Endothelial cell (in vitro differentiated cells): ENCODE data around the gene CMKLR1. TPM values are rescaled to one million over a fixed set of nuclear protein-coding genes. Genes with fewer than 3 reads are reported as not detected.

Experiments used
- DNase-seq: peaks from one replicate; pipeline ENCODE4 v3.0.0; 2021; ENCODE audit warnings: low spot score
- H3K27ac Mint-ChIP-seq: one replicate; pipeline ENCODE4 v1.8.0; 2021; ENCODE audit warnings: mixed read lengths, inconsistent platforms; ENCODE audit not compliant: unreplicated experiment
- H3K27me3 Mint-ChIP-seq: one replicate; pipeline ENCODE4 v1.8.0; 2021; ENCODE audit warnings: mild to moderate bottlenecking, moderate library complexity, mixed read lengths, inconsistent platforms; ENCODE audit not compliant: unreplicated experiment
- H3K36me3 Mint-ChIP-seq: one replicate; pipeline ENCODE4 v1.8.0; 2021; ENCODE audit warnings: mild to moderate bottlenecking, low read depth, mixed read lengths, inconsistent platforms; ENCODE audit not compliant: unreplicated experiment
- H3K4me1 Mint-ChIP-seq: one replicate; pipeline ENCODE4 v1.8.0; 2021; ENCODE audit warnings: mild to moderate bottlenecking, mixed read lengths, inconsistent platforms; ENCODE audit not compliant: unreplicated experiment
- H3K4me3 Mint-ChIP-seq: one replicate; pipeline ENCODE4 v1.8.0; 2021; ENCODE audit warnings: mild to moderate bottlenecking, mixed read lengths, inconsistent platforms; ENCODE audit not compliant: unreplicated experiment
- H3K9me3 Mint-ChIP-seq: one replicate; pipeline ENCODE4 v1.8.0; 2021; ENCODE audit warnings: mixed read lengths, inconsistent platforms; ENCODE audit not compliant: unreplicated experiment
- CTCF ChIP-seq: fragments of 200-600 bp; sonication (generic); IDR thresholded peaks from one replicate; pipeline ENCODE4 v1.5.0; 2021; ENCODE audit warnings: antibody characterized with exemption; ENCODE audit not compliant: unreplicated experiment
- long read RNA-seq: library from polyadenylated mRNA; unstranded; transcript quantifications from one replicate; pipeline ENCODE4 v2.0.0, GENCODE V29; 2020; ENCODE audit not compliant: unreplicated experiment
- total RNA-seq: library from RNA; stranded (reverse); fragmentation: NEBNext Ultra II Directional; extraction: Animal tissue kit (Norgen Biotek cat#: 25700); gene quantifications from one replicate; pipeline ENCODE4 v1.2.1, GENCODE V29; 2021; ENCODE audit not compliant: unreplicated experiment

The CMKLR1 gene
- 0.51 TPM for total RNA-seq
- long read RNA-seq, result 0 reads

GRCh38 chr12:108338915-108339657, at the start of gene CMKLR1:
TSS of gene CMKLR1 (minus strand) at chr12:108339311. CDS start at chr12:108293591, 45,720 bp downstream.
- H3K36me3 Mint-ChIP-seq, result no peaks in the 10 kb centered on the region
- DNase-seq, result no peak
- peaks cover 12% of the 10 kb centered on the region for H3K4me1 Mint-ChIP-seq

GRCh38 chr12:108387771-108388170, 48.7 kb upstream of the CMKLR1 start:
- Mint-ChIP-seq H3K27me3 (peaks cover 1% of the 10 kb centered on the region), H3K4me1 (no peaks in the 10 kb centered on the region), H3K36me3 (peaks cover 4% of the 10 kb centered on the region), H3K4me3 (no peak overlapping the region), H3K9me3 (no peaks in the 10 kb centered on the region), H3K27ac (no peak overlapping the region)
- DNase-seq, result no peak
- TF ChIP-seq CTCF, result no peak

More at GRCh38 chr12:108338915-108339657, at the start of gene CMKLR1:
- Mint-ChIP-seq H3K9me3 (no peaks in the 10 kb centered on the region), H3K4me3 (peak within 1 kb of the TSS; percentile 56), H3K27me3 (peaks cover 9% of the 10 kb centered on the region), H3K27ac (no peak within 1 kb of the TSS)
- TF ChIP-seq CTCF, result no peak

DNA sequence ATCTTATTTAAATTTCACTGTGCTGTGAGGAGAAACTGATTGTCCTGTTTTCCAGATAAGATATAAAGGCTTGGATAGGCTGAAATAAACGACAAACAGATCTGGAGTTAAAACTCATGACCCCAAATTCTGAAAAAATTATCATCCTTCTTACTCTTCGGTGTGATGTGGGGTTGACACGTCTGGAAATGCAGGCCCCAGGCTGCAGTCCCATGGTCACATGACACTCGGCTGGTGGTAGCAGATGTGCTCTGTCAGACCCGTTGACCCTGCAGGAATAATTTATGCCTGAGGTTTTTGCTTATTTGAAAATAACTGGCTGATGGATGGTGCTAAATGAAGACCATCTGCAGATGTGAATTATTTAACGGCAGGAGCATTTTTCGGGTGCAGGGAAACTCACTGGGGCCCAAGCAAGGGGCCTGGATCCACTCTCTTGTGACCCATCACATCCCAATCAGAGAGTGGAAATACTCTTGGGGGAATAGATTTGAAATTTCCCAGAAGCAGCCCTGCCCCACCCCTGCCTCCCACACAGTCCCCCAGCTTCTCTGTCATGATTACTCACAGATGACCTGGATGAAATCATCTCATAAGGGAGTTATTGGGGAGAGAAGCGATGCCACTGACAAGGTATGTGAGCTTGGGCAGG, 47.7 kb upstream of the CMKLR1 start:
- H3K27ac Mint-ChIP-seq, result no peak overlapping the region
- peaks cover 1% of the 10 kb centered on the region for H3K27me3 Mint-ChIP-seq
- DNase-seq, result no peak
- no peaks in the 10 kb centered on the region for H3K9me3 Mint-ChIP-seq
- H3K4me3 Mint-ChIP-seq, result no peak overlapping the region
- TF ChIP-seq CTCF, result no peak
- no peaks in the 10 kb centered on the region for H3K4me1 Mint-ChIP-seq
- H3K36me3 Mint-ChIP-seq, result peaks cover 4% of the 10 kb centered on the region

DNA sequence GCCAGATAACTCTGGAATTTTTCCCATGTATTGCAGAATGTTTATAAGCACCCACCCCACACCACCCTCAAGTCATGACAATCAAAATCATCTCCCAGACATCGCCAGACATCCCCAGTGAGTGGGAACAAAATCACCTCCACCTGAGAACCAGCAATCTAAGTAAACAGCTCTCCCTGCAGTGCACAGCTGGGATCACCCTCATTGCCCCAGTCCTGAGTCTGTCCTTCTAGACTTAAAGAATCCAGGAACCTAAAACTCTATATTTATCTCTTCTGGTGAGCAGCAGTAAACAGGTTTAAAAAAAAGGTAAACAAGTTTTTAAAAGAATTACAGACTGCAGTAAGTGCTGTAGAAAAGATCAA, 43.3 kb upstream of the CMKLR1 start:
- no peak for TF ChIP-seq CTCF
- Mint-ChIP-seq H3K36me3 (peaks cover 4% of the 10 kb centered on the region), H3K9me3 (no peaks in the 10 kb centered on the region), H3K27ac (no peak overlapping the region), H3K4me1 (no peaks in the 10 kb centered on the region), H3K27me3 (peaks cover 3% of the 10 kb centered on the region), H3K4me3 (no peak overlapping the region)
- DNase-seq, result no peak

- peaks cover 4% of the 10 kb centered on the region for H3K27me3 Mint-ChIP-seq
- no peak overlapping the region for H3K4me3 Mint-ChIP-seq
- no peaks in the 10 kb centered on the region for H3K9me3 Mint-ChIP-seq
- peaks cover 4% of the 10 kb centered on the region for H3K36me3 Mint-ChIP-seq
- H3K27ac Mint-ChIP-seq, result no peak overlapping the region
- TF ChIP-seq CTCF, result no peak
- DNase-seq, result peak; percentile 59
- H3K4me1 Mint-ChIP-seq, result no peaks in the 10 kb centered on the region
Observed at GRCh38 chr12:108381787-108382436, 42.8 kb upstream of the CMKLR1 start.
